AG09309 (cell line): Measurements from ENCODE around the gene ATAD5.

Experiments
- DNase-seq: peaks from one replicate; pipeline ENCODE4 v3.0.0-alpha.2; 2010; ENCODE audit warnings: low read depth
- H3K4me3 ChIP-seq: 2 replicates; pipeline ENCODE4 v1.5.1; 2011; ENCODE audit warnings: mild to moderate bottlenecking, low read depth, low read length, moderate library complexity; ENCODE audit not compliant: control insufficient read depth
- CTCF ChIP-seq: IDR thresholded peaks from 2 replicates; pipeline ENCODE4 v1.5.1; 2011; ENCODE audit warnings: mild to moderate bottlenecking, low read depth, low read length, inconsistent platforms; ENCODE audit not compliant: insufficient read depth, control insufficient read depth; ENCODE audit errors: missing control alignments

Gene ATAD5

GRCh38 chr17:30920683-30921543 is 89.1 kb downstream of the ATAD5 start:
- no peak overlapping the region for H3K4me3 ChIP-seq
- TF ChIP-seq CTCF = no peak
- no peak for DNase-seq

GRCh38 chr17:30921544-30922196 is 89.9 kb downstream of the ATAD5 start, which contains the start of gene ADAP2:
ADAP2 (plus strand) TSS chr17:30921945; CDS start chr17:30922015, 70 bp downstream.
- DNase-seq = no peak
- H3K4me3 ChIP-seq = peak within 1 kb of the TSS; percentile 31
- no peak for TF ChIP-seq CTCF

- H3K4me3 ChIP-seq = peak overlapping the region; percentile 31
- no peak for TF ChIP-seq CTCF
- DNase-seq = no peak
Measured at GRCh38 chr17:30922235-30923030, 90.7 kb downstream of the ATAD5 start.

- no peak for DNase-seq
- no peak for TF ChIP-seq CTCF
- no peak overlapping the region for H3K4me3 ChIP-seq
Measured at GRCh38 chr17:30924341-30924740, 92.6 kb downstream of the ATAD5 start.

- no peak for TF ChIP-seq CTCF
- no peak overlapping the region for H3K4me3 ChIP-seq
- no peak for DNase-seq
Measured at GRCh38 chr17:30926516-30926915, 94.8 kb downstream of the ATAD5 start.

GRCh38 chr17:30927756-30928155 is 96.0 kb downstream of the ATAD5 start:
- TF ChIP-seq CTCF = no peak
- DNase-seq = no peak
- H3K4me3 ChIP-seq = no peak overlapping the region
